GM21515 (cell line): ENCODE measurements around the gene SLC6A19.
"Not testable (repeated sequence)": the region's sequence is repeated elsewhere in the genome, so short reads cannot be mapped to it uniquely, and the experiment has no call there.

ENCODE experiments used
- ATAC-seq: cut with Tn5 transposase; IDR thresholded peaks from one replicate; pipeline ENCODE4 v1.9.1; 2021; ENCODE audit not compliant: unreplicated experiment

The SLC6A19 gene

DNA sequence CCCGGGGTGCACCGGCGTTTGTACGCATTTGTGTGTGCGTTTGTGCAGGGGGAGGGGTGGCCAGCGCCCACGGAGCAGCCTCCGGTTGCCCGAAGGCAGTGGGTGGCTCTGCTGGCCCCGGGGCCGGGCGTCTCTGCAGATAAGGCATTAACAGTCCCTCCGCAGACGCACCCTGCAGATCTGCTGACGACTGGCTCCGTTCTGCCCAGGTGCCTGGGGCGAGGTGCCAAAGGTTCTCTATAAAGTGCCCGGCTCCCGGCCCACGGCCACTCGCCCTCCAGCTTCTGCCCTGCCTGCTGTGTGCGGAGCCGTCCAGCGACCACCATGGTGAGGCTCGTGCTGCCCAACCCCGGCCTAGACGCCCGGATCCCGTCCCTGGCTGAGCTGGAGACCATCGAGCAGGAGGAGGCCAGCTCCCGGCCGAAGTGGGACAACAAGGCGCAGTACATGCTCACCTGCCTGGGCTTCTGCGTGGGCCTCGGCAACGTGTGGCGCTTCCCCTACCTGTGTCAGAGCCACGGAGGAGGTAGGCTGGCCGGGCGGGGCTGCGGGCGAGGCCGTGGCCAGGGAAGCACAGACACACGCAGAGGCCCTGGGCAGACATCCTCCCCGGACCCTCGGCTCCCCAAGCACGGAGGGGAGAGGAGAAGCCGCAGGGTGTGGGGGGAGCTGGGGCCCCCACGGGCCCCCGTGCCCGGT is at the start of gene SLC6A19:
Gene SLC6A19, plus strand, starts transcription at position 269 of the 699 bp plus-strand sequence. Its CDS starts 56 bp downstream, at position 325.
- no peak for ATAC-seq

DNA sequence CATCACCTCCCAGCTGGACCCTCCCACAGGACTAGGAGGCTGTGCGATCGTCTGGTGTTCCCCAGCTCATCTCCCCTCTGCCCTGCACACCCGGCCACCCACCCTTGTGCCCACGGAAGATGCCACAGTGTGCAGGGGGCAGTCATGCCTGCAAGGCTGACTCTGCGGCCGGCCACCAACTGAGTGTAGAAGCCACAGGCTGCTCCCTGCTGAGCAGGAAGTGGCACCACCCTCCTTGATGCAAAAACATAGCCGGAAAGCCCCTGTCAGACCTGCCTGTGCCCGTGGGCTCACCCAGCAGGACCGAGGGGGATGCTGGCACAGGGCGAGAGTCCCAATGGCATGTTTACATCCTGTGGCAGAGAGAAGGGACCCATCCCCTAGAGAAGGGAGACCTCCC is 49.2 kb upstream of the SLC6A19 start:
- no peak for ATAC-seq

DNA sequence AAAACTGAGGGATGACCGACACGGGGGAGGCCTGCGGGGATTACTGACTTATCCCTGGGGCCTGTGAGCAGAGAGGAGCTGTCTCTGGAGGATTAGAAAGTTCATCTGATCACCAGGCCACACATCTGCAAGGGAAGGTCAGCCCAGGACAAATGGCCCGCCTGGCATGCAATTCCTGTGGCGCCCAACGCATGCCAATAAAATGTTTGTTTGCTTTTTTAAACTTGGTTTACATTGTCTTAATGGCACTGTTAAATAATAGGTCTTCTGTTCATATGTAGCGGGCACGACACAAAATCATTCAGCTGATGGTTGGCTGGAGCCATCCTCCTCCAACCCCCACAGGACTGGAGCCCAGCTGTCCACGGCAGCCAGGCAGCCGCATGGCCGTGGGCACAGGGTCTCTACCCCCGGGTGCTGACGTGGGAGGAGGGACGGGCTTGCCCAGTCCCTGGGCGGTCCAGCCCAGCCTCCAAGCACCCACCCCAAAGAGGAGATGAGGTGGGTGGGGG is 48.6 kb upstream of the SLC6A19 start:
- ATAC-seq: no peak

DNA sequence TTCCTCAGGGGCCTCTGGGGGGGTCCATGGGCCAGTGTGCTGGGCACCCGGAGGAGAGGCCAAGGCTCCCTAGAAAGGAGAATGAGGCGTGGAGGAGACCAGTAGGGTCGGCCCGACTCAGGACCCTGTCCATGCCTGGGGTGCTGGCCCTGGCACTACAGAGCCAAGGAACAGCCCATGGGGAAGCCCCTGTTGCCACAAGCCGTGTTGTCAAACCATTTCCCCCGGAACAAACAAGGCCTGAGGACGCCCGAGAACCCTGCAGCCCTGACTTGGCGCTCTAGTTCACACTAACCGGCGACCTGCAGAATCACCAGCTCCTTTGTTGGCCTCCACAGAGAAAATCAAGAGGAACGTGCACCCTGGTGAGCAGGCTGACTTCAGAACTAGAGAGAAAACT is 48.0 kb upstream of the SLC6A19 start:
- no peak for ATAC-seq

DNA sequence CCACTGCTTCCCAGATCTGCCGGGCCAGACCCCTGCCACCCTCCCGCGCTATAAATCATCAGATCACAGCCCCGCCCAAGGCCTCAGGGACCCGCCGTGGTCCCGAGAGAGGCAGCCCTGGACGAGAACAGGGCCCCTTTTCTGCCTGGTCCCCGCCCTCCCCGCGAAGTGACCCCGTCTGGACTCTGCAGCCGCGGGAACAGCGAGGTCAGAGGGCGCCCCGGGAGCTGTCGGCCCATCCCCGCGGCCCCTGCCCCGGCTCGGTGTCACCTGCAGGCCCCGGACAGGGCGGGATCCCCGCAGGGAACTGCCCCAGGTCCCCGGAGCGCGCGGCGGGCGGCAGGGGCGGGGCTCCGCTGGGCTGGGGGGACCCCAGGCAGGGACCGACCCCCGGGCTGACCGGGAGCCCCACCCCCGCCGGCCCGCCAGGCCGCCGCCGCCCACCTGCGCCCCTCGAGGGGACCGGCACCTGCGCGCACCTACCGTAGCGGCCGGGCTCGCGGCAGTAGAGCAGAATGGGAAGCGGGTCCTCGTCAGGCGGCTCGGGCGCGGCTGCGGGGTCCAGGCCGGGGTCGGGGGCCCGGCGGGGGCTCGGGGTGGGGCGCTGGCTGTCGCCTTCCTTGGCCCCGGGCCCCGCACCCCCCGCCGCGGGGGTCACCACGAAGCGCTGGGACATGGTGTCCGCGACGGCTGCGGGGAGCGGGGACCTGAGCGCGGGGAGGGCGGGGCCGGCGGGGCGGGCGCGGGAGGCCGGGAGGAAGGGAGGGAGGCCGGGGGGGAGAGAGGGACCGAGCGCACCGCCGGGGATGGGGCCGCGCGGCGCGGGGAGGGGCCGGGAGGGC is 46.0 kb upstream of the SLC6A19 start:
- ATAC-seq: no peak

DNA sequence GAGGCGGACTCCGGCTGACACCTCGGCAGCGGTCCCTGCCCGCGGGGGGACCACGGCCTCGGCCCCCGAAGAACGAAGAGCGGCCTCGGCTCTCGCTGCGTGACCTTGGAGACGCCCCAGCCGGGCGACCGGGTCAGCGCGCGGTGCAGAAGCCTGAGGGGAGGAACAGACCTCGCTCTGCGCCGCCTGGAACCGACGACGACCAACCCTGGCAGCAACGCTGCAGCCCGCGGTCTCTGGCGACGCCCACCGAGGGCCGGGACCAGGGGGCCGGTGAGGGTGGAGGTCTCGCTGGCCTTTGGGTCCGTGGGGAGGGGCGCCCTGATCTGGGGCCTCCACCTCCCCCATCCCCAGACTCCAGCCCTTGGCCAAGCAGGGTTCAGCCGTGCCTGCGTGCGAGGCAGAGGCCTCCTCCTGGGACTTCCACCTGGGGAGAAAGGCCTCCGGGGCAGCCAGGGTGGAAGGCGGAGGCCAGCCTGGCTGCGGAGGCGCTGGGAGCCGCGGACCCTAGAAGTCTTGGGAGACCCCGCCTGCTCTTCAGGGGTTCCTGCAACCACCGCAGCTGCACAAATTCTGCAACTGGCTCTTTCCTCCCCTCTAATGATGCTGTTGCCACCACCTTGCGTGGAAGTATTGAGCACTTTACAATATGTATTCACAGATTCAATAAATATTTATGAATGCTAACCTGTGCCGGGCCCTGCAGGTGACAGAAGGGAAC is 45.2 kb upstream of the SLC6A19 start:
- ATAC-seq: no peak

DNA sequence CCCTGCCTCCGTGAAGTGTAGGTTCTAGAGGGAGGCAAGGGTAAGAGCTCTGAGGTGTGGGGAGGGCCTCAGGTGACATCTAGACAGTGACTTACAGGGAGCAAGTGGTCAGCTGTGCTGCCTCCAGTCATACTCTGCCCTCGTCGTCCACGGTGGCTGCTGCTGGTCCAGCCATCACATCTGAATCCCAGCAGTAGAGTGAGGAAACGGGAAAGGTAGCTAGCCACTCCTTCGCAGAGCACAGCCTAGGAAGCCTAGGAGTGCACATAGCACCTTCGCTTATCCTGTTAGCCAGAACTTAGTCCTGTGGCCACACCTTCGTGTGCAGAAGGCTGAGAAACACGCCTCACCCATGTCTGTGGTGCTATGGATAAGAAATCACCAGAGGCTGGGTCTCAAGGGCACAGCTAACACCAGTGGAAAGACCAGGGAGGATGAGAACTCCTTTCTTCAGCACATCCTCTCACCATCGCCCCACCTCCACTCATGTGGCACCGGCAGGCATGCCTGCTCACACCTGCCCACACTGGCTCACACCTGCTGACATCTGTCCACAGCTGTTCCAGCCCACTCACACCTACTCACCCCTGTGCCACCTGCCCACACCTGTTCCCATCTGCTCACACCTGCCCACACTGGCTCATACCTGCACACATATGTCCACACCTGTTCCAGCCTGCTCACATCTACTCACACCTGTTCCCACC is 44.5 kb upstream of the SLC6A19 start:
- no peak for ATAC-seq

DNA sequence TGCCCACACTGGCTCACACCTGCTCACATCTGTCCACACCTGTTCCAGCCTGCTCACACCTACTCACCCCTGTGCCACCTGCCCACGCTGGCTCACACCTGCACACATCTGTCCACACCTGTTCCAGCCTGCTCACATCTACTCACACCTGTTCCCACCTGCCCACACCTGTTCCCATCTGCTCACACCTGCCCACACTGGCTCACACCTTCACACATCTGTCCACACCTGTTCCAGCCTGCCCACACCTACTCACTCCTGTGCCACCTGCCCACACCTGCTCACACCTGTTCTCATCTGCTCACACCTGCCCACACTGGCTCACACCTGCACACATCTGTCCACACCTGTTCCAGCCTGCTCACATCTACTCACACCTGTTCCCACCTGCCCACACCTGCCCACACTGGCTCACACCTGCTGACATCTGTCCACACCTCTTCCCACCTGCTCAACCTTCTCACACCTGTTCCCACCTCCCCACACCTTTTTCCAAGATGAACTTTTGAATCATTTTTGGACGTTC is 43.9 kb upstream of the SLC6A19 start:
- ATAC-seq: not testable (repeated sequence)

DNA sequence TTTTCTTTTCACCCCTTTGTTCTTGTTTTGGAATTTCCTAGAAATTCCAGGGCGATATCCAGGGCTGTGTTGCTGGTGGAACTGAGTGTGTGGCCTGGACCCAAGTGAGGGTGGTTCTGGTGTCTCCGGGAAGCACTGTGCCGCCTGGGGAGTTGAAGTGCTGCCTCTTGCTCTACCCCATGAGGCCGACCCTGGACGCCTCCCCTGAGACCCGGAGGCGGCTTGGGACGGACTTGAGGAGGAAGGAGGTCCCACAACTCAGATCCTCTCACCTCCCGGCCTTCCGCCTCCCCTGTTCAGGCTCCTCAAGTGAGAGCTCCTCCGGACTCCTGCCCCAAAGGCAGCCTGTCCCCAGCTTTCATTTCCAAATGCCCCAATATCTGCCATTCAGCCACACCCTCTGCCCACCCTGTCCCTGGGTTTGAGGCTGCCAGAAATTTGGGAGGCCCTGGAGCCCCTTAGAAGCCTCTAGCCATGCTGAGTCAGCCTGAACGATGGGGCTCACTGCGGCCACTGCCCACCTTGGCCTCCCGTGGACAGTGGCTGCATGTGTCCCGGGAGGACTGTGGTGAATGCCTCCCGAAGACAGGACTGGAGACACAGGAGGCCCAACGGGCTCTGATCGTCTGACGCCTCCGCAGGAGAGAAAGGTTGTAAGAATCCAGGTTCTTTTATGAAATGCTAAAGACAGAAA is 42.6 kb upstream of the SLC6A19 start:
- ATAC-seq: no peak

DNA sequence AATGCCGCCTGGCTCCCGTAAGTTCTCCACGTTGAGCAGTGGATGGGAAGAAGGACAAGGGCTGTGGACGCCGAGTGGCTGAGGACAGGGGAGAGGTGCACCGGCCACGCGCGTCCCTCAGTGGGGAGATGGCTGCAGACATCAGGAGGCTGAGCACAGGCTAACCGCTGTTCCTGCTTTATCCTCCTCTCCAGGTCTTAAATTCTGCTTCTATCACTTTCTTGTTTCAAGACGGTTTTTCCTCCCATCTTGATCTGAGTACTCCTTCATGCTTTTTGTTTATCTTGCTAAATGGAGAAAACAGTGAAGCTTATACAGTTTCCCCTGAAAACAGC is 42.1 kb upstream of the SLC6A19 start:
- ATAC-seq: no peak

DNA sequence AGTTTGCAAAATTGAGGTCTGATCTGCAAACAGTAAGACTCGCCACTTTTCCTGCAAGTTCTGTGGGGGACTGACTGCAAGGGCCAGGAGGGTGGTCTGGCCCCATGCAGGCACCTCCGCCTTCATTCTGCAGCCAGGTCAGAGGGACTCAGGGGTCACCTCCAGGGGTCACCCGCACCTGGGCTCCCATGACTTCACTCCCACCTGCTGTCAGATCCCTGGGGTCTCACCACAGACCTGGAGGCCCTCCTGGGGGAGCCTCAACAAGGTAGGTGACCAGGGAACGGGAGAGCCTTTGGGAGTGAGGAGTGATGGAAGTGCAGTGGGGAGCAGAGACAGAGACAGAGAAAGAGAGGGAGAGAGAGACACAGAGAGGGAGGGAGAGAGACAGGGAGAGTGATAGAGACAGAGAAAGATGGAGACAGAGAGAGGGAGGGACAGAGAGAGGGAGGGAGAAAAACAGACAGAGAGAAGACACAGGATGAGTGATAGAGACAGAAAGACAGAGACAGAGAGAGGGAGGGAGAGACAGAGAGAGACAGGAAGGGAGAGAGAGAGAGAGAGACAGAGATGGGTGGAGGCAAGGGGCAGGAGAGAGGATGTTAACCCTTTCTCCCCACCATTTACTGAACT is 41.5 kb upstream of the SLC6A19 start:
- ATAC-seq: no peak

DNA sequence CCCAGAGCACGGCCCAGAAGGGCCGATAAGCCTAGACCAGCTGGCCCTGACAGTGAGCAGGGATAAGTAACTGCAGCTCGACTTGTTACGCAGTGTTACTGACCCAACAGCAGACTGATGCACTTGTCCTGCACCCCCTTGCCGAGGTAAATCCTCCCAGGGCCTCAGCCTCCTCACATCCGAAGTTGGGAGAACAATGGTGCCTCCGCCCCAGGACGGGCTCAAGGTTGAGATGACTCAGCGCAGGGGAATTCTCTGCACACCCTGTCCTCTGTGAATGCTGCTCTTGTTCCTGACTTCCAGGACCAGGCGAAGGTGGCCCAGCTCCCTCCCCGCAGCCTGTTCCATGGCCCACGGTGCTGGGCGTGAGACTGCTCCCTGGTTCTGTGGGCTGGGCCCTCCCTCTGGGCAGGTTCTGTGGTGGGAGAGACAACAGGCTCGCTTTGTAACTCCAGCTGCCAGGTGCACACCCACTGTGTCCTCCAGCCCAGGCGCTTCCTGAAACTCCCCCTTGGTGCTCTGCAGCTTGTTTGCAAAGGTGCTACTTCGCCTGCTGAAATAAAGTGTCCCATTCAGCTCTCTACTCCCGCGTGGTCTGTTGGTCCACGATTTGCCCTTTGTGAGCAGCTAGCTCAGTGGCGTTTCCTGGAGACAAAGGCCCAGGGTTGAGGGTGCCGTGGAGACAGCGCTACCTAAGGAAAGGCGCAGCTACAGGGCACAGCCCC is 40.1 kb upstream of the SLC6A19 start:
- no peak for ATAC-seq

DNA sequence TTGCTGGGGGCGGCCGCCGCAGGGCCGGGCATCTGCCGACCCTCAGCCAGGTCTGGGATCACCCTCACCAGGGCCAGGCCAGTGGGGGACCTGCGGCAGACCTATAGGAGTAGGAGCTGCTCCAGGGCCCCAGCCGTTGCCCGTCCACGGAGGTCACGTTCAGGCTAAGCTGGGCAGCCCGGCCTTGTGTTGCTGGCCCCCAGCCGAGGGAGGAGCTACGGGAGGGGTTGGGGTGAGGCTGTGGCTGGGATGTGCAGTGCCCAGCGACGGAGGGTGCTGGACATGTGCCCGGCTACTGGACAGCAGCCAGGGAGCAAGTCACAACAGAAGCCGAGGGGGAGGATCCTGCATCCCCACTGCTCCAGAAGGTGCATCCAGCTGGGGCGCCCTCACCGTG is 39.6 kb upstream of the SLC6A19 start:
- no peak for ATAC-seq

DNA sequence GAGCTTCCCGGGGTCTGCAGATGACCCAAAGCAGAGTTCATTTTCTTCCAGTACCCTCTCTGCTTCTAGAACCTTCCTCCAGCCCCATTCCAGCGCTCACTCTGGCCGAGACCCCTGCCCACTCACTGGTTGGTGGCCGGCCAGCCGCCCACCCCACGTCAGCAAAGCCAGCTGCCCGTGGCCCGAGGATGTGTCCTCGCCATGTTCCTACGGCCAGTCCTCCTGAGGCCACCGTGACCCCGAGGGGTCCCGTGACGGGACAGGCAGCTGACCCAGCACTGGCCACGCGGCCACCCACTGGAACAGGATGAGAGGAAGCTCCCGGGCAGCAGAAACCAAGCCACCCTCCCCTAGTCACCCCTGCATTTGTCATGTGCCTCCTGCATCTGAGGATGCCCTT is 39.1 kb upstream of the SLC6A19 start:
- ATAC-seq: no peak

DNA sequence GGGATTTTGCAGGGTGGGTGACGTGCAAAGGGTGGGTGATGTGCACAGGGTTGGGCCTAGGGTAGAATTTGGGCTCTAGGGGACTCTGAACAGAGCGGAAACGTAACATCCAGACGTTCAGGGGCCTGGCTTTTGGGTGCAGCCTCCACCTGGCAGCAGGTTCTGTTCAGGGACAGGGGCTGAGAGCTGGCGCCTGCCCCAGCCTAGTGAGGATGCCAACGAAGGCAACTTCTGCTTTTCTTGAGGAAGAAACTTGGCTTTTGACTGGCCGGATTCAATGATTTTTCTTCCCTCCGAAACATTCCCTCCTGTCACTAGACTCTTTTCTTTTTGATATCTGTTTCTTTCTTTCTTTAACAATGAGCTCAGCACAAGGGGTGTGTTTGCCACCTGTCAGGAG is 38.6 kb upstream of the SLC6A19 start:
- no peak for ATAC-seq

DNA sequence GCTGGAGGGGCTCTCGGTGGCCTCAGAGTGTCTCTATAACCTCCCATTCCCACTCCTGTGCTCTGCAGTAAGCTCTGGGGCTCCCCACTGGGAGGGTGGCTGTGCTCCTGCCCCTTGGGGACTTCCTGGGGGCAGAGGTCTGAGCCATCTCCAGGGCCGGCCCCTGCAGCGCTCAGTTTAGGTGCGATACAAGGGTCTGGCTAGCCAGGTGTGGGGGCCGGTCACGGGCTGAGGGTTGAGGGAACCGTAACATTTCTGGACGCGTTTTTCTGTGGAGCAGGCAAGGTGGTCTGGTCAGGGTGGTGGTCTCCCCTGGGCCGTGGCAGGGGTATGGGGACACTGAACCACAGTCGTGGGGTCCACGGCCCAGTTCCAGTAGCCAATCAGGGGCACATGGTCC is 38.0 kb upstream of the SLC6A19 start:
- ATAC-seq: no peak

DNA sequence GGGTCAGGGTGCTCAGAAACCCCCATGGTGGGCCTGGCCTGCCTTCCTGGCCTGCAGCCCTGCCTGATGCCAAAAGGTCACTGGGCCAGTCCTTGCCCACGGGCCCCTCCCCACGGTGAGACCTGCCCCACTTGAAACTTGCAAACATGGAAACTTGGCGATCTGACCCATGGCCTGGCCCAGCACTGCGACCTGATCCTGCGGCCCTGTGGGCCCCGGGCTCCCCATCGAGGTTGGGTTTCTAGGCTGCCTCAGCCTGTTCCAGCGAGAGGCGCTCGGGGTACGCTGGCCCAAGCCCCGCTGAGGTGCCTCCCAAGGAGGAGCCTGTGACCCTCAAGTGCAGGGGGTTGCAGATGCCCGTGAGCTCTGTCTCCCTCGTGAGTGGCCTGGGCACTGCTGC is 37.5 kb upstream of the SLC6A19 start:
- ATAC-seq: no peak

DNA sequence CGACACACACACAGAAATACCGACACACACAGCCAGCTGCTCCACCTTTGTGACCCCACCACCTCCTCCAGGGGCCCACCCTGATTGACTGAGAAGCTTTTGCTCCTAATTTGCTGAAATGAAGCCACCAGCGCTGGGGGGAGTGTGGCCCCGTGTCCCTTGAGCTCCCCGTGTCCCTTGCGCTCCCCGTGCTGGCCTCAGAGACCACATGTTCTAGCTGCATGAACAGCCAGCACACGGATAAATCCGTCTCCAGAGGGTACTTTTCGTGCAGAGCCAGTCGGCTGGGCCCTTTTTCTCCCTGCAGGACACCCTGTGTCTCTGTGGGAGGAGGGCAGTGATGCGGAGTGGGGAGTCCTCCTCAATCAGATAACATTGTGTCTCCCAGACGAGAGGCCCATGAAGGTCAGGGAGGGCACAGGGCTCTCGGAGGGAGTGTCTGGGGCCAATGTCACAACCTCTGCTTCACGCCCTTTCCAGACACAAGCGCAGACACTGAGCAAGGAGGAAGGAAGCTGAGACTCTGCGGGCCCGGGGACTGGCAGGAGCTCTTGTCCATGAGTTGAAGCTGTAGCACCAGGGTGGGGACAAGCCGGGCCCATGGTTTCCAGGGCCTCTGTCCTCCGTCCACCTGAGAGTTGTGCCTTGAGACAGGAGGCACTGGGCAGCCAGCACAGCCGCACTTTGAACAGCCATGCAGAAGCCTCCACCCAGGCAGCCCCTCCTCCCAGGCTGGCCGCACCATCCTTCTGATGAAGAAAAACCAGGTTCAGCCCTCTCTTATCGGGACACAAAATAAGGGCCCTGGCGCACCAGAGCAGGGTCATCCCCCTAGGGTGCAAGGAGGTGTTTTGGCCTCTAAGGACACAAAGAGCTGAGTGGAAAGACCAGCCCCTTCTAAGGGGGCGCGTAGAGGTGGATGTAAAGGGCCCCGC is 36.4 kb upstream of the SLC6A19 start:
- no peak for ATAC-seq
